Measurements from ENCODE around the gene UBE2V1. TPM values are rescaled to one million over a fixed set of nuclear protein-coding genes. Genes with fewer than 3 reads are reported as not detected.
A peak's percentile ranks its signal among the peaks of the same experiment; 100 is the strongest.

UBE2V1 gene
- 81.3 and 85.1 TPM in 2 replicates for total RNA-seq (2016; rRNA removed; fragmentation: Illumina TruSeq; extraction: Trizol)
- total RNA-seq (2016; cell fraction: cytosol; rRNA removed; fragmentation: Illumina TruSeq; extraction: Trizol; ENCODE audit: low read depth): 39.8 and 41.0 TPM in 2 replicates
- 75.7 and 82.4 TPM in 2 replicates for total RNA-seq (2016; cell fraction: insoluble cytoplasmic fraction; rRNA removed; fragmentation: Illumina TruSeq; extraction: Trizol)
- 77.9 and 85.1 TPM in 2 replicates for total RNA-seq (2016; cell fraction: membrane; rRNA removed; fragmentation: Illumina TruSeq; extraction: Trizol)
- 90.9 and 96.1 TPM in 2 replicates for total RNA-seq (2016; cell fraction: nucleus; rRNA removed; fragmentation: Illumina TruSeq; extraction: Trizol)
- polyA plus RNA-seq (2011; rRNA removed): 102 and 132 TPM in 2 replicates
- 86.6 and 115 TPM in 2 replicates for polyA plus RNA-seq (2011; cell fraction: cytosol; rRNA removed)
- 112 and 127 TPM in 2 replicates for polyA plus RNA-seq (2011; cell fraction: nucleus; rRNA removed)
- 131 and 175 TPM in 2 replicates for polyA plus RNA-seq (2012)
- polyA plus RNA-seq (2016; cell fraction: cytosol; fragmentation: Illumina TruSeq; extraction: Trizol; ENCODE audit: low read depth): 88.5 and 88.7 TPM in 2 replicates
- polyA plus RNA-seq (2016; cell fraction: insoluble cytoplasmic fraction; fragmentation: Illumina TruSeq; extraction: Trizol; ENCODE audit: low read depth): 203 and 260 TPM in 2 replicates
- 179 and 185 TPM in 2 replicates for polyA plus RNA-seq (2016; cell fraction: membrane; fragmentation: Illumina TruSeq; extraction: Trizol; ENCODE audit: low read depth)
- polyA plus RNA-seq (2016; cell fraction: nucleus; fragmentation: Illumina TruSeq; extraction: Trizol; ENCODE audit: insufficient read depth, low read depth): 152 and 171 TPM in 2 replicates
- polyA minus RNA-seq (2011; rRNA and poly(A)+ RNA removed; ENCODE audit: low replicate concordance): 54.3 and 62.1 TPM in 2 replicates
- polyA minus RNA-seq (2011; cell fraction: cytosol; rRNA and poly(A)+ RNA removed): 50.5 and 51.3 TPM in 2 replicates
- polyA minus RNA-seq (2011; cell fraction: nucleus; rRNA and poly(A)+ RNA removed): 273 and 299 TPM in 2 replicates
- Bru-seq, nascent RNA: percentile 94 among the genes with signal in this experiment
- percentile 96 among the genes with signal in this experiment for BruChase-seq, experiment 1, labeled RNA remaining after a 6-hour chase
- percentile 95 among the genes with signal in this experiment for BruChase-seq, experiment 2, labeled RNA remaining after a 2-hour chase
- long read RNA-seq, experiment 1, transcript UBE2V1-205 (3 exons, 1,983 nt): minor isoform, 32 of 365 reads
- long read RNA-seq, experiment 1, transcript UBE2V1-203 (4 exons, 2,133 nt): major isoform, 315 of 365 reads
- long read RNA-seq, experiment 1, partial matches to known transcripts: 5 of 365 reads
- long read RNA-seq, experiment 1, other reads (novel, unspliced or antisense): 9 of 365 reads
- long read RNA-seq, experiment 2, transcript UBE2V1-205 (3 exons, 1,983 nt): minor isoform, 10 of 201 reads
- long read RNA-seq, experiment 2, transcript UBE2V1-203 (4 exons, 2,133 nt): major isoform, 155 of 201 reads
- long read RNA-seq, experiment 2, partial matches to known transcripts: 16 of 201 reads
- long read RNA-seq, experiment 2, other reads (novel, unspliced or antisense): 15 of 201 reads

DNA sequence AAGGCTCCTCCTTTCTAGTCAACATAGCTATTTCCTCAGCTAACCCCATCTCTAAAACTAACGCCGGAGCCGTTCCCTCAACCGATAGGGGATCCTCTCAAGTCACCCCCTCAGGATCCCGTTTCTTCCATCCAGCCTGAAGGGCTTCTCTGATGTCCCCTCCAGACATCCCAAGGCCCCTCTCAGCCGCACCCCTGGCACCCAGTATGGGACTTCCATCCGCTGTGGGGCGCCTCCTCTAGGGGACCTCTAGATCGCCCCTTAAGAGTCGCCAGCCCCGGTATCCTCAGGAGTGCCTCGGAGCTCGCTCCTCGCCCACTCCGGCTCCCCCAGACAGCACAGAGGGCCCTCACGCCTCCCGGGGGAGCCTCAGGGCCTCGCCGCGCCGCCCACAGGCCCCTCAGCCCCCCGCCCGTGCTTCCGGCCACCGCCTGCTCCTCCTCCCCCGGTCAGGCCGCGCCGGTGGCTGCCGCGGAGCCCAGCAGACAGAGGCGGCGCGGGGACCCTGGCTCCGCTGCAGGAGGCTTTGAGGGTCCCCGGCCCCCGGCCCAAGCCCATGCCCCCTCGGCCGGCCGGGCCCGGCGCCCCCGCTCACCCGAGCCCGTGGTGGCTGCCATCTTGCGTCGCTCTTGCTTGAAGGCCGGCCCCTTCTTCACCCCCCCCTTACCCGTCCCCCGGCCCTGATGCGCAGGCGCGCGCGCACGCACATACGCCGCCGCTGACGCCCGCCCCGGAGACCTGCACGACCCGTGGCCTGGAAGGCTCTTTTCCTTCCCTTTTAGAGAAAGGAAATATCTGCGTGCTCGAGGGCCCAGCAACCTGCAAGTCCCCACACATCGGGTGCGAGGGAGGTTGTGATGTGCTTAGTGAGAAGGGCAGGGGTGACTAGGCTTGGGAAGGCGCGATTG, at the start of gene UBE2V1:
Gene UBE2V1, minus strand, starts transcription at position 639 of the 908 bp plus-strand sequence. Its CDS starts 22 bp downstream, at position 617.
- Histone ChIP-seq H3K27ac (ENCODE audit: extremely low read length, insufficient read depth, low read length) (peak within 1 kb of the TSS; percentile 84), H3K9ac (ENCODE audit: insufficient read depth, low read depth, low read length) (peak within 1 kb of the TSS; percentile 92), H3K4me2 (ENCODE audit: low read depth, low read length) (peak within 1 kb of the TSS; percentile 92), H2AFZ (ENCODE audit: low read length) (peak within 1 kb of the TSS; percentile 17), H3K36me3 (replicated peaks in 1 of 2; ENCODE audit: control insufficient read depth in 1 of 2, insufficient read depth in 2 of 2, low read length in 2 of 2) (peaks cover 8 to 13% of the 10 kb centered on the region in 2 experiments; a peak in 4 of 5 replicates), H4K20me1 (ENCODE audit: insufficient read depth, low read length) (peaks cover 45% of the 10 kb centered on the region), H3K79me2 (ENCODE audit: insufficient read depth, low read length) (peaks cover 69% of the 10 kb centered on the region), H3K9me3 (ENCODE audit: low read length) (no peaks in the 10 kb centered on the region), H3K4me3 (replicated peaks in 1 of 3; ENCODE audit: insufficient read depth in 1 of 3, low read depth in 2 of 3, low read length in 3 of 3) (peak within 1 kb of the TSS; percentile 94 to 96 (median 94)), H3K4me1 (ENCODE audit: insufficient read depth, low read length) (peaks cover 71% of the 10 kb centered on the region), H3K27me3 (ENCODE audit: control insufficient read depth in 1 of 2, insufficient read depth in 2 of 2, low read length in 2 of 2) (no peaks in the 10 kb centered on the region; a peak in 1 of 5 replicates)
- peak; percentile 82 for ATAC-seq
- DNase-seq (ENCODE audit: low spot score): peak; percentile 84
- FAIRE-seq: no peak
- ChIA-PET CTCF (ENCODE audit: low intra/inter-chr PET ratio, low total read pairs) (interaction anchor here (1.1 kb wide), 1 partner anchor 67 kb away, joined by 4 read pairs; no protein-coding TSS in a partner anchor), POLR2A (interaction anchor here (0.6 to 5.8 kb wide), 13 partner anchors 8 to 133 kb away, joined by 3 to 91 read pairs (median 3); partner anchors contain the start of gene PEDS1)
- in situ Hi-C loops (cut with HindIII; ENCODE audit: extremely low pct_ligation_motif_present, low pct_unique_long_range_greater_than_20kb): loop anchor here (10.0 kb wide), 1 partner anchor 472 kb away; no protein-coding TSS in a partner anchor
- no TSS peak for BruUV-seq (replicated peaks)
- intact Hi-C loops (cut with micrococcal nuclease; ENCODE audit: unreplicated experiment): loop anchor here (5.0 kb wide), 1 partner anchor 350 kb away; no protein-coding TSS in a partner anchor
- 1% methylated on average over 55 of the region's 70 CpGs for WGBS (ENCODE audit: low lambda C conversion rate)
- peak; percentile 68; the same call in 1 of the 2 replicates for TF ChIP-seq ZSCAN29 (CRISPR knock-in tag; conservative IDR thresholded peaks at IDR 0.05)
- no peak for TF ChIP-seq TBX3 (IDR thresholded peaks at IDR 0.05; ENCODE audit: borderline replicate concordance)
- no peak for TF ChIP-seq ZNF337 (CRISPR knock-in tag; IDR thresholded peaks at IDR 0.05; ENCODE audit: borderline replicate concordance, low read depth)
- TF ChIP-seq, protein P1, sequence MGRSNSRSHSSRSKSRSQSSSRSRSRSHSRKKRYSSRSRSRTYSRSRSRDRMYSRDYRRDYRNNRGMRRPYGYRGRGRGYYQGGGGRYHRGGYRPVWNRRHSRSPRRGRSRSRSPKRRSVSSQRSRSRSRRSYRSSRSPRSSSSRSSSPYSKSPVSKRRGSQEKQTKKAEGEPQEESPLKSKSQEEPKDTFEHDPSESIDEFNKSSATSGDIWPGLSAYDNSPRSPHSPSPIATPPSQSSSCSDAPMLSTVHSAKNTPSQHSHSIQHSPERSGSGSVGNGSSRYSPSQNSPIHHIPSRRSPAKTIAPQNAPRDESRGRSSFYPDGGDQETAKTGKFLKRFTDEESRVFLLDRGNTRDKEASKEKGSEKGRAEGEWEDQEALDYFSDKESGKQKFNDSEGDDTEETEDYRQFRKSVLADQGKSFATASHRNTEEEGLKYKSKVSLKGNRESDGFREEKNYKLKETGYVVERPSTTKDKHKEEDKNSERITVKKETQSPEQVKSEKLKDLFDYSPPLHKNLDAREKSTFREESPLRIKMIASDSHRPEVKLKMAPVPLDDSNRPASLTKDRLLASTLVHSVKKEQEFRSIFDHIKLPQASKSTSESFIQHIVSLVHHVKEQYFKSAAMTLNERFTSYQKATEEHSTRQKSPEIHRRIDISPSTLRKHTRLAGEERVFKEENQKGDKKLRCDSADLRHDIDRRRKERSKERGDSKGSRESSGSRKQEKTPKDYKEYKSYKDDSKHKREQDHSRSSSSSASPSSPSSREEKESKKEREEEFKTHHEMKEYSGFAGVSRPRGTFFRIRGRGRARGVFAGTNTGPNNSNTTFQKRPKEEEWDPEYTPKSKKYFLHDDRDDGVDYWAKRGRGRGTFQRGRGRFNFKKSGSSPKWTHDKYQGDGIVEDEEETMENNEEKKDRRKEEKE (IDR thresholded peaks at IDR 0.05): no peak
- TF ChIP-seq HNRNPH1 (optimal IDR thresholded peaks at IDR 0.05; ENCODE audit: low read depth, low read length): peak; percentile 32
- 0 out of 2 replicates have a peak, but pooled peaks have one; percentile 26 for TF ChIP-seq FOXJ3 (CRISPR knock-in tag; IDR thresholded peaks at IDR 0.05; ENCODE audit: borderline replicate concordance)
- TF ChIP-seq NCOA1 (CRISPR knock-in tag; IDR thresholded peaks at IDR 0.05): no peak; the same call in 1 of the 2 replicates
- TF ChIP-seq, protein P2, sequence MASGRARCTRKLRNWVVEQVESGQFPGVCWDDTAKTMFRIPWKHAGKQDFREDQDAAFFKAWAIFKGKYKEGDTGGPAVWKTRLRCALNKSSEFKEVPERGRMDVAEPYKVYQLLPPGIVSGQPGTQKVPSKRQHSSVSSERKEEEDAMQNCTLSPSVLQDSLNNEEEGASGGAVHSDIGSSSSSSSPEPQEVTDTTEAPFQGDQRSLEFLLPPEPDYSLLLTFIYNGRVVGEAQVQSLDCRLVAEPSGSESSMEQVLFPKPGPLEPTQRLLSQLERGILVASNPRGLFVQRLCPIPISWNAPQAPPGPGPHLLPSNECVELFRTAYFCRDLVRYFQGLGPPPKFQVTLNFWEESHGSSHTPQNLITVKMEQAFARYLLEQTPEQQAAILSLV (CRISPR knock-in tag; IDR thresholded peaks at IDR 0.05; ENCODE audit: borderline replicate concordance): no peak; the same call in 1 of the 2 replicates
- TF ChIP-seq, protein P3, sequence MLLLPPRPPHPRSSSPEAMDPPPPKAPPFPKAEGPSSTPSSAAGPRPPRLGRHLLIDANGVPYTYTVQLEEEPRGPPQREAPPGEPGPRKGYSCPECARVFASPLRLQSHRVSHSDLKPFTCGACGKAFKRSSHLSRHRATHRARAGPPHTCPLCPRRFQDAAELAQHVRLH (CRISPR knock-in tag; IDR thresholded peaks at IDR 0.05; ENCODE audit: borderline replicate concordance, low read depth): no peak; the same call in 1 of the 2 replicates
- TF ChIP-seq CHD2 (IDR thresholded peaks at IDR 0.05; ENCODE audit: low read depth, low read length): 0 out of 2 replicates have a peak, but pooled peaks have one; percentile 36
